ENCODE results near the gene MYLIP.

DNA sequence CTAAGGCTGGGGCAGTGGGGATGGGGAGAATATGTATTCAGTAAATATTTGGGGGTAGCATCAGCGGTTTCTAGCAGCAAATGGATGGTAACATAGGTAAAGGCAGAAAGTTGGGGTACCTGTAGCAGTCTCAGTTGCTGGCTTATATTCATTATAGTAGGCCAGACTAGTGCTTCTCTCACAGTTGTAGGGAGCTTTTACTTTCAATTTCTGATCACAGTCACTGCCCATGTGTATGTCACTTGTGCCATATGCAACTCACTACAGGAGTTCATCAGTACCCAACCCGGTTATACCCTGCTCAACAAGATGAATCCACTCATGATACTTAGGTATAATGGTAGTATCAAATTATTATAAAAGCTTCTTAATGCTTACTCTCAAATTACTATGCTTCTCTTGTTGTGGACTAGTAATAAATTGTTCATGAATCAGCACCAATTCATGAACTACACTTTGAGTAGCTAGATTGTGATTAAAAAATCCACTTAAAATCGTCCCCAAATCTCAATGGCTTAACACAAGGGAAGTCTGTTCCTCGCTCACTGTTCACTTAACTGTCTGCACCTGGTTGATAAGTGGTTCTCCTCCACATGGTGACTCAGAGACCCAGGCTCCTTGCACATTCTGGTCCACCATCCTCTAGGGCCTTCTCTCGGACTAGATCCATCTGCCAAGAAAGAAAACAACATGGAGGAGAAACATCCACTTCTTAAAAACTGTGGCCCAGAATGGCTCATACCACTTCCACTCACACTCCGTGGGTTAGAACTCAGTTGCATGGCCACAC lies 31.3 kb upstream of the MYLIP start:
- TF ChIP-seq POLR2A (IDR thresholded peaks at IDR 0.05): no peak
- TF ChIP-seq, protein P1, sequence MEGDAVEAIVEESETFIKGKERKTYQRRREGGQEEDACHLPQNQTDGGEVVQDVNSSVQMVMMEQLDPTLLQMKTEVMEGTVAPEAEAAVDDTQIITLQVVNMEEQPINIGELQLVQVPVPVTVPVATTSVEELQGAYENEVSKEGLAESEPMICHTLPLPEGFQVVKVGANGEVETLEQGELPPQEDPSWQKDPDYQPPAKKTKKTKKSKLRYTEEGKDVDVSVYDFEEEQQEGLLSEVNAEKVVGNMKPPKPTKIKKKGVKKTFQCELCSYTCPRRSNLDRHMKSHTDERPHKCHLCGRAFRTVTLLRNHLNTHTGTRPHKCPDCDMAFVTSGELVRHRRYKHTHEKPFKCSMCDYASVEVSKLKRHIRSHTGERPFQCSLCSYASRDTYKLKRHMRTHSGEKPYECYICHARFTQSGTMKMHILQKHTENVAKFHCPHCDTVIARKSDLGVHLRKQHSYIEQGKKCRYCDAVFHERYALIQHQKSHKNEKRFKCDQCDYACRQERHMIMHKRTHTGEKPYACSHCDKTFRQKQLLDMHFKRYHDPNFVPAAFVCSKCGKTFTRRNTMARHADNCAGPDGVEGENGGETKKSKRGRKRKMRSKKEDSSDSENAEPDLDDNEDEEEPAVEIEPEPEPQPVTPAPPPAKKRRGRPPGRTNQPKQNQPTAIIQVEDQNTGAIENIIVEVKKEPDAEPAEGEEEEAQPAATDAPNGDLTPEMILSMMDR (IDR thresholded peaks at IDR 0.05): no peak
